NB4 (cell line): ENCODE measurements around the gene UBLCP1.

ENCODE experiments used
- DNase-seq: peaks from one replicate; pipeline ENCODE4 v3.0.0; 2010; ENCODE audit warnings: low read depth
- H3K4me3 ChIP-seq: one replicate; pipeline ENCODE4 v1.5.1; 2011; ENCODE audit warnings: mild to moderate bottlenecking, low read depth, low read length, moderate library complexity
- CTCF ChIP-seq: IDR thresholded peaks from one replicate; pipeline ENCODE4 v1.5.1; 2012; ENCODE audit warnings: low read depth, low read length
- MAX ChIP-seq: IDR thresholded peaks from 2 replicates; pipeline ENCODE4 v1.6.1; 2011; ENCODE audit warnings: low read depth, low read length
- MYC ChIP-seq: IDR thresholded peaks from 2 replicates; pipeline ENCODE4 v1.6.1; 2011; ENCODE audit warnings: low read depth, low read length
- POLR2A ChIP-seq: IDR thresholded peaks from 2 replicates; pipeline ENCODE4 v1.6.1; 2011; ENCODE audit warnings: mild to moderate bottlenecking; ENCODE audit not compliant: insufficient read length; ENCODE audit errors: extremely low read depth

The UBLCP1 gene

GRCh38 chr5:159331093-159331973 lies 68.2 kb downstream of the UBLCP1 start:
- TF ChIP-seq MAX = no peak
- TF ChIP-seq CTCF = peak; percentile 66
- no peak for TF ChIP-seq MYC
- TF ChIP-seq POLR2A = no peak
- peak; percentile 68 for DNase-seq
- peak overlapping the region; percentile 44 for H3K4me3 ChIP-seq

- no peak overlapping the region for H3K4me3 ChIP-seq
- TF ChIP-seq CTCF = no peak
- no peak for TF ChIP-seq MYC
- no peak for TF ChIP-seq POLR2A
- no peak for TF ChIP-seq MAX
- peak; percentile 73 for DNase-seq
Observed at GRCh38 chr5:159332800-159333544, 69.9 kb downstream of the UBLCP1 start.

GRCh38 chr5:159333545-159333925 lies 70.4 kb downstream of the UBLCP1 start:
- no peak overlapping the region for H3K4me3 ChIP-seq
- TF ChIP-seq MYC (no peak), CTCF (no peak), MAX (no peak), POLR2A (no peak)
- DNase-seq = no peak
